Stimulated activated CD4-positive, alpha-beta T cell treated with anti-CD3 and anti-CD28 coated beads, TNF-alpha, amount 100 ng/mL, for 24 hours (primary cell): ENCODE data around the gene PLAA.
"Not testable (repeated sequence)": the region's sequence is repeated elsewhere in the genome, so short reads cannot be mapped to it uniquely, and the experiment has no call there.

Experiments
- DNase-seq, 3 experiments: peaks; one replicate each; pipeline ENCODE4 v3.0.0-alpha.2; 2020; ENCODE audit warnings: low read depth in 3 of 3

The PLAA gene

DNA sequence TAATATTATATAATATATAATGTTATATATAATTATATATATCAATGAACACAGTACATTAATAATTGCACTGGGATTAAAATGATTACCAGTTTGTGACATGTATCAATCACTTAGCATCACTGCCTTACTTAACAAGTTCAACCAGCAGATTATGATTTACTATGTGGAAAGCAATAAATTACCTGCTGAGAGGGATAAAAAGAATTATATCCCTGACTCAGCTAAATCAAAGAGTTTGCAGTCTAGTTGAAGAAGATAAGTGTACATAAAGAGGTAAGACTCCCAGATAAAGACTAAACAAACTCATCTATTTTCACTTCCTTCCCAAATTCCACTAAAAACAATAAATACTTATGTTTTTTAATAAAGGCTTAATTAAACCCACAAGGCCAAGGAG is 11.2 kb downstream of the PLAA start:
- no peak for DNase-seq

DNA sequence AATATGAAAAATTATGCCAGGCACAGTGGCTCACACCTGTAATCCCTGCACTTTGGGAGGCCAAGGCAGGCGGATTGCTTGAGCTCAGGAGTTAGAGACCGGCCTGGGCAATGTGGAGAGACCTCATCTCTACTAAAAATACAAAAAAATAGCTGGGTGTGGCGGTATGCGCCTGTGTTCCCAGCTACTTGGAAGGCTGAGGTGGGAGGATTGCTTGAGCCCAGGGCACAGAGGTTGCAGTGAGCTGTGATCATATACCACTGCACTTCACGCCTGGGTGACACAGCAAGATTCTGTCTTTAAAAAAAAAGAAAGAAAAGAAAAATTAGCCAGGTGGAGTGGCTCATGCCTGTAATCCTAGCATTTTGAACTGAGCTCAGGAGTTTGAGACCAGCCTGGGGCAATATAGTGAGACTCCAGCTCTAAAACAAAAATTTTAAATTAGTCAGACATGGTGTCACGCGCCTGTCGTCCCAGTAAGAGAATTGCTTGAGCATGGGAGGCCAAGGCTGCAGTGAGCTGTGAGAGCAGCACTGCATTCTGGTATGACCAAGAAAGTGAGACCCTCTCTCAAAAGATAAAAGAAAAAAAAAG is 18.0 kb downstream of the PLAA start:
- DNase-seq = no peak

DNA sequence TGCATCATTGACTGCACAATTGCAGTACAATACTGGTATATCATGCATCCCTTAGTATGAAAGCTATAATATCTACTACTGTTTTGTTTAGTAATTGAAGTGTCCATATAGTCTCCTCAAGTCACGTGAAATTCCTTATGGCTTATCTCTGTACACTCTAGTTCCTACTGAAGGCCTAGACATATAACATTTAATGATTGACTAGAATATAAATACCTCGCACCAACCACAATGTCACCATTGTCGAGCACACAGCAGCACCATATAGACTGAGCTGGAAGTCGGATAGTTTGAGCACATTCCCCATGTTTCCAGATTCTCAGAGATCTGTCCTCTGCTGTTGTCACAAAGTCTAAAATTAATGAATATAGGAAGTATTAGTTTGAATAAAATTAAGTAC is 21.4 kb downstream of the PLAA start:
- DNase-seq = no peak

GRCh38 chr9:26919698-26920097 is 27.3 kb downstream of the PLAA start:
- no peak for DNase-seq

DNA sequence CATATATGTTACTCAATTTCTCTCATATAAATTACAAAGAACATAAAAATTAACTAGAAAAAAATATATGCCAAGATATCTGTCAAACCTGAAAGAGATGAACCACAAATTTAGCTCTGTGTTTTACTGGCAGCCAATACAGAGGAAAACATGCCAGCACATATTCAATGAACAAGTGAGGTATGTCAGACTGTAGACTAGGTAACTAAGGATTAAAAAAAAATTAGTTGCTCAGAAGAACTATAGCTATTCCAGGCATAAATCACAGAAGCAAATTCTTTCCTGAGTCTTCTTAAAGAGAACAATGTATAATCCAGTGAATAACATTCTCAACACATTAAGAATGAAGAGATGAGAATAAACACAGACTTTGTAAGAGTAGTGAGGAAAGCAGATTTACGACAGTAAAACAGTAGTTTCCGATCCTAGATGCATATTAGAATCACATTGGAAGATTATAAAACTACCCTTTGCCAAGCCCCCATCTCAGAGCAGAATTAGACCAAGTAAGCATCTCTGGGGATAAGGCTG is 33.8 kb downstream of the PLAA start:
- no peak for DNase-seq

- DNase-seq = no peak
Measured at GRCh38 chr9:26904671-26905070, 42.4 kb downstream of the PLAA start.

- DNase-seq = no peak
Measured at GRCh38 chr9:26904070-26904469, 43.0 kb downstream of the PLAA start.

DNA sequence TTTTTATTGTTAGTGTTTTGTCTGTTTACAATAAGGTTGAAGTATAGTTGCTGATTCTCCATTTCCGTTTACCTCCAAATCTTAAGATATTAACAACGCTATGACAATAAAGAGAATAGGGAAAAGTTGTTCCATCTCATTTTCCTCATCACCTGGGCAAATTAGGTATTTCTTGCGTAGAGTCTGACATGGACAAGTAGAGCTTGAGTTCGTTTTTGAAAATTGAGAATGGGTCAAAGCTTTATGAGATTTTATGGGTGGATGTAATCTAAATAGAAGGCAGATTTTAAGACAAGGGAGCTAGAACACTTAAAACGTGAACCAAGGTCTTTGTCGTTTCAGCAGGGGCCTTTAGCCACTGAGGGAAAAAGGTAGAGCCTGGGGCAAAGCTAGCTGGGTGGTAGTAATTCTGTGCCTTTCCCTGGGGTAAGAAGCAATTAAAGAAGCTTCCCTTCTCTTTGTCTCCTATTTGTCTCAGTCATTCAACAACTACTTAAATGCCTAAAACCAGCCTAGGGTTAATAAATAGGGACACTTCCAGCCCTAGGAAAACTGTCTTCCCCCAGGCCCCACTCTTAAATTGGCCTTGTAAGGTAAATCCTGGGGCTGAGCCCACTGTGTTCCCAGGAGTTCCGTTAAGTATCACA is 53.9 kb downstream of the PLAA start:
- DNase-seq = no peak

DNA sequence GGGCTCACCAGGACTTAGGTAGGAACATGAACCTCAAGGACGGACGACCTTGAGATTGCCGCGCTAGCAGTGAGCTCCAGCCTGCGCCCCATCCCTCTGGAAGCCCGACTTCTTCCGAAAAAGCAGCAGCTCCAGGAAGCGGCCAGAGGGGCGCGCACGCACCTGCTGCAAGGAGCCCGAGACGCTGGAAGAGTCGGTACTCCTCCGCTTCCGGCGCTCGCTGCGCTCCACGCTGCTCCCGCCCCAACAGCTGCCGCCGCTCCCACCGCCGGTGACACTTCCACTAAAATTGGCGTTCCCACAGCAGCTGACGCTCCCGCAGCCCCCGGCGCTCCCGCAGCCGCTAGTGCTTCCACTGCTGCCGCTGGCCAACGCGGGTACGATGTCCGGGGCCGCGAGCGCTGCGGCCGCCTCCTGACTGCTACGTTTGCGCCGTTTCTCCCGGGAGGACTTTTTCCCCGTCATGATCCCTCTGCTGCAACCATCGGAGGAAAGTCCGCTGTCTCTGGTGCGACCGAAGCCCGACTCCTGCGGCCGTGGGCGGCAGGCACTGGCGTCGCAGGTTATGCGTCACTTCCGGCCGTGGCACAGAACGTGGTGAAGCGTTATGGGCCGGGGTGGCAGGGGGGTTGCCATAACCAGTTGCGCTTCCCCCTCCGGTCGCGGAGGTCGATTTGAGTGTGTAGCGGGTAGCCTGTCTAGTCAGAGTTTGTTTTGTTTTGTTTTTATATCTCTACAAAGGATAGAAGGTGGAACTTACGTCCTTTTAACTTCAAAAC is 54.6 kb downstream of the PLAA start, which contains the start of gene CAAP1:
TSS of gene CAAP1 (minus strand) at position 552 of the 779 bp plus-strand sequence. CDS start at position 465, 87 bp downstream.
- DNase-seq = peak; percentile 88 to 93 (median 91)

GRCh38 chr9:26891726-26892125 is 55.3 kb downstream of the PLAA start:
- DNase-seq = no peak

- no peak for DNase-seq
Measured at GRCh38 chr9:26888271-26888670, 58.8 kb downstream of the PLAA start.

DNA sequence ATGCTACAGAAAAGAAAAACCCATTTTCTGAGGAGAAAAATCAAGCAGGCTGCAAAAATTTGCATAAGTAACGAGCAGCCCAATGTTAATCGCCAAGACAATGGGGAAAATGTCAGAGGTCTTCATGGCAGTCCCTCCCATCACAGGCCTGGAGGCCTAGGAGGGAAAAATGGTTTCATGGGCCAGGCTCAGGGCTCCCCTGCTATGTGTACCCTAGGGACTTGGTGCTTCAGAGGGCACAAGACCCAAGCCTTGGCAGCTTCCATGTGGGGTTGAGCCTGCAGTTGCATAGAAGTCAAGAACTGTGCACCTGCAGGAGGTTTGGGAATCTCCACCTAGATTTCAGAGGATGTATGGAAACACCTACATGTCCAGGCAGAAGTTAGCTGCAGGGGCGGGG is 64.9 kb downstream of the PLAA start:
- DNase-seq = no peak

DNA sequence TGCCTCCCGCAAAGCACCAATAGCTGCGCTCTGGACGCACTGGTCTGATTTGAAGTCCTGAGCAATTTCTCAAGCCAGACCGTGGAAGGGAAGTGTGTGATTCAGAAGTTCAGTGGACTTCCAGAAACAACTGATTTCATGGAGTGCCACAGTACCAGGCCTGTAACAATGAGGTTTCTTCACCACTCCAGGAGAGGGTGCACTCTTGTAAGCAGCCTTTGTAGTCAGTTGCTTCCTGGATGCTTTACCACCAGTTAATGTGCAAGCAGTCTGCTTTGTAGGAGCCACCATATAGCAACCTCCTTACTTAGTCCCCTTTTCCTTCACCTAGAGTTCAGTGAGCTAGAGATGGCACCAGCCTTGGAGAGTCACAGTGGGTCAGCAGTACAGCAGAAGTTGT is 66.8 kb downstream of the PLAA start:
- DNase-seq = no peak

GRCh38 chr9:26875155-26875554 is 71.9 kb downstream of the PLAA start:
- DNase-seq = not testable (repeated sequence)

DNA sequence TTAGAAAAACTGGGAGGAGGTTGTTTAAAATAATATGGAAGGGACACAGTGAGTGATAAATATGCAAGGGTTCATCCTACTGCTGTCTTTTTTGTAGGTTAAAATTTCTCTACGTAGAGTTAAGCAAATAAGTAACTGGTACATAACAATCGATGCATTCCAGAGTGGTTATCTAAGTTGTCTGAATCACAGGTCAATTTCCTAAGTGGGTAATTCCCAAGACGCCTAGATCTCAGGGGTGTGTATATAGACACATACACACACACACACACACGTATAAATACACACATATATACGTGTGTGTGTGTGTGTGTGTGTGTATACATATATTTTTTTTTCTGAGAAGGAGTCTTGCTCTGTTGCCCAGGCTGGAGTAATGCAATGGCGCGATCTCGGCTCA is 76.8 kb downstream of the PLAA start:
- no peak for DNase-seq

DNA sequence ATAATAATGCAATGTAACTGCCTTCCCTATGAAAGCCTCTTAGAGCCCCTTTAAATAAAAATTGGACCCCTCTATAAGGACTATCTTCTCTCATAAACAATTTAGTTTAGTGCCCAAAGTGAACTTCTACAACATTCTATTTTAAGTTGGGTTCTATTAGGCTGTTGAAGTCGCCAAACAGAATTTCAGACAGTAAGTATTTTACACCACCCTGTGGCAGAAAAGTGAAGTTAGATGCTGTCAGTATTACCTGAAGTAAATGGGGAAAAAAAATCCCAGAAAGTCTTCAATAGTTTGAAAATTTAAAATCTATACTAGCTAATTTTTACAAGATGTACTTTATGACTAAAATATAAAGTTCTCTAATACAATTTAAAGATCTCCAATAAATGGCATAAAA is 84.0 kb downstream of the PLAA start:
- no peak for DNase-seq

GRCh38 chr9:26856413-26857032 is 90.5 kb downstream of the PLAA start:
- no peak for DNase-seq
